SH-SY5Y (cell line): Measurements from ENCODE around the gene CRHR2.

Experiments used
- GATA2 ChIP-seq: IDR thresholded peaks from 2 replicates; pipeline ENCODE4 v1.6.1; 2011; ENCODE audit warnings: mild to moderate bottlenecking, low read depth, low read length
- GATA3 ChIP-seq: IDR thresholded peaks from 2 replicates; pipeline ENCODE4 v1.6.1; 2011; ENCODE audit warnings: low read depth, mild to moderate bottlenecking, low read length, moderate library complexity

Gene CRHR2

DNA sequence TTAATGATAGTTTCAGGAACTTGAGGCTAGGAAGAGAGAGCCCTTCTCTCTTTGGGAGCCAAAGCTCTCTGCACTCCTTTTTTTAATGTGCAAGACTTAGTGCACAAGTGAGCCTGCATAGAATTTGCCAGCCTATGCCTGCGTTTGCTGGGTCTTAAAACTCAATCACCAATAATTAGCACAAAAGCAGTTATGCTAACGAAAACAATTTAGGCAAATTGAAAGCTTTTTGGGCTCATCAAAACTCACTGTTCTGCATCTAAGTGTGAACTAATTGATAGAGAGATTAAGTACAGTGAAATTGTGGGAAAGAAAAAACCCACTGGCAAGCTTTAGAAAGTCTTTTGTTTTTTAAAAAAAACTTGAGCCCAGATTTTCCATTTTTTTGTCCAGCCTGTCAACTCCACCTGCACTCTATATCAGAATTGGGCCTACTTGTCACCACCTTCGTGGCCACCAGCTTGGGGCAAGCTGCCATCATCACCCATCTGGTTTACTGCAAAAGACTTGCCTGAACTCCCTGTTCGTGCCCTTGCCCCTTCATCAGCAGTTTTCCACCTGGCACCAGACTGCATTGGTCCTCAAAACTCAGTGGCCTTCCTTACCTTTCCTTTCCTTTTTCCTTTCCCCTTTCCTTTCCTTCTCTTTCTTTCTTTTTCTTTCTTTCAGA, 37.8 kb downstream of the CRHR2 start:
- TF ChIP-seq GATA2 = no peak
- TF ChIP-seq GATA3 = no peak

DNA sequence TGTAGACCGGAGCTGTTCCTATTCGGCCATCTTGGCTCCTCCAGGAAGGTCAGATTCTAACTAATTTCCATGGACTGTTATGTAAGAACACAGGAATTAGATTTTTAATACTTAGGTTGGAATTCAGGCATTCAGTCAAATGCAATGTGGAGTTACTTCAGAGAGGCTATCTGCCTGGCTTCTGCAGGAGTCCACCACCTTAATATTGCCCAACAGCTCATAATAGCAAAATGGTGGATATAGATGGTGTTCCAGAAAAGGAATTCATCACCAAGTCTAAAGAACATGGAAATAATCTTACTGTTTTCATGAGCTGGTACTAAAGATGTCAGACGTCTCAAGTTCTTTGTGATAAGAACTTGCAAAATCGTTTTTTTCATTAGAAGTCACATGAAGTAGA, 39.5 kb downstream of the CRHR2 start:
- TF ChIP-seq GATA2 = no peak
- TF ChIP-seq GATA3 = no peak

DNA sequence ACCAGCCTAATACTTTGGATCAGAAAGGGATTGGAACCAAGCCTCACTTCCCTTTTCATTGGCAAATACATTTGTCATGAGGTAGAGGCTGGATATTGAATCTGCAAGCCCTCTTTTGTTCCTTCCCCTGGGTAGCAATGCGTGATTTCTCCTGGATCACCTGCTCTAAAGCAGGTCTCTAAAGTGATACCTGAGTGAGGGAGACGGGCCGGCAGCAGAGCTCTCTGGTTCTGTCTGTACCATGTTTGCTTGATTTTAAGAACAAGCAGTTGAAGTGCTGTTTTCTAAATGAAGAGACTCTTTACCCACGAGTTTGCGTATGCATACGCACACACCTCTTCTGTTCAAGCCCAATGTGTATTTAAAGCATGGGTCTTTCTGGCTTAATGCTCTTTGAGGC, 46.5 kb downstream of the CRHR2 start:
- no peak for TF ChIP-seq GATA2
- no peak for TF ChIP-seq GATA3

DNA sequence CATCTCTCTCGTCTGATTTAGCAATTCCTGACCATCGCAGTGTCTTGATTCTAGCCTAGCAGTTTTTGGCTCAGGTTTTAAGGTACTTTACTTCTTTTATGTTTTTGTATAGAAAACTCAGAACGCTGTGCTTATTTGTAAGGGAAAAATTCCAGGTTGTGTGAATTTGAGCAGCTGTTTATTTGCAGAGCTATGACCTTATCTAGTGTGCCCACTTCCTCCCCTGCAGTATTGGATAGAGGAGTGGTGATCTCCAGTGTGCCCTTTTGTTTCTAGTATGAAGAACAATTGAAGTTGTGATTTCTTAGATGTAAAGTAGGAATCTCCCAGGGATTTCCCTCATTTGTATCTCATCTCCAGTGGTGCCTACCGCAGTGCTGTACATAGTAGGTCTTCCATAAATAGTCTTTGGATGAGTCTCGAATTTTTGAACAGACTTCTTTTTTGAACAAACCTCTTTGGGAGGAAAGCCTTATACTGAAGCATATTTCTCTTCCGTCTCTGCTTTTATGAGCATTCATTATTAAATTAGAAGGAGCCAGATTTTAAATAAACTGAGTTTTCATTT, 47.5 kb downstream of the CRHR2 start:
- no peak for TF ChIP-seq GATA2
- TF ChIP-seq GATA3 = no peak

DNA sequence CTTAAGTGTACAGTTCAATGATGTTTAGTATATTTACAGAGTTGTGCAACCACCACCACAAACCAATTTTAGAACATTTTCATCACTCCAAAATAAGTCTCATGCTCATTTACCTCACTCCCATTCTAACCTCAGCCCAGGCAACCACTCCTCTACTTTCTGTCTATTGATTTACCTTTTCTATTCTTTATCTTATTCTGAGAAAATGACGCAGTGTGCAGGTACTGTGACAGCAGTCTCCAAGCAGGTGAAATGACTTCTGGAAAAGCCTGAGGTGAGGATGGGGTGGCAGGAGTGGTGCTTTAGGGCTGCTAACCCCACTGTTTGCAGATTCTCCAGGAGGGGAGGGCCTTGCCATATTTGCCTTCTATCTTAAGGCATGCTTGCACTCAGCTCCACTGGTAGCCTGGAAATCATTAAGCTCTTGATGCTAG, 48.0 kb downstream of the CRHR2 start:
- TF ChIP-seq GATA3 = no peak
- no peak for TF ChIP-seq GATA2

DNA sequence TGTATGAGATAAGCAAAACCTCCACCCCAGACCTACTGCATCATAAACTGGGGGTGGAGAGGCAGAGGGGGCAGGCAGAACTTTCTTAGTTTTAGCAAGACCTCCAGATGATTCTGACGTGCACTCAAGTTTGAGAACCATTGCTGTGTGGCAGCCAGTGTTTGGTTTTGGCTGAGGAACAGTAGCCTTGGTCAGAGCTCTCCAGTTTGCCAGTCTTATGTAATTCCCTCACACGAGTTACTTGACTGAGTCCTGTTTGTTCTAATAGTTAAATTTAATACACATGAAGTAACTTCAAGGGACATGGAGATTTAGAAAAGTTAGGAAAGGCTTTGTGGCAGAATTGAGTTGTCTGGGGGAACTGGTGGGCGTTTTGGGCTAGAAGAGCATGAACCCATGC, 49.0 kb downstream of the CRHR2 start:
- TF ChIP-seq GATA2 = no peak
- no peak for TF ChIP-seq GATA3

DNA sequence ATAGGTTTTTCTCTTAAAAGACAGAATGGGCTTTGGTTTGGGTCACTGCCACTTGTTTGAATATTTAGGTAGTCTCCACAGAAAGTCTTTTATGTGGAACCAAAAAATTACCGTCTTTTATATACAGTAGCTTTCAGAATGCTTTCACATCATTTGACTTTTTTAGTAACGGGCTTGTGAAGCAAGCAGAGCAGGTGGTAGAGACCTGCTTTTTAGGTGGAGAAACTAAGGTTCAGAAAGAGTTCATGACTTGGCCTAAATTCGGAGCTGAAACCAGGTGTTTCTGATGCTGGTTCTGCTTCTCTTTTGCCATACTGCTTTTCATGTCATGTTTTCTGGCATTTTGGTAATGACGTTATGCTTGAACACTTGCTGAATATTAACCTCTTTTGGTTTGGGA, 51.3 kb downstream of the CRHR2 start:
- no peak for TF ChIP-seq GATA2
- no peak for TF ChIP-seq GATA3

DNA sequence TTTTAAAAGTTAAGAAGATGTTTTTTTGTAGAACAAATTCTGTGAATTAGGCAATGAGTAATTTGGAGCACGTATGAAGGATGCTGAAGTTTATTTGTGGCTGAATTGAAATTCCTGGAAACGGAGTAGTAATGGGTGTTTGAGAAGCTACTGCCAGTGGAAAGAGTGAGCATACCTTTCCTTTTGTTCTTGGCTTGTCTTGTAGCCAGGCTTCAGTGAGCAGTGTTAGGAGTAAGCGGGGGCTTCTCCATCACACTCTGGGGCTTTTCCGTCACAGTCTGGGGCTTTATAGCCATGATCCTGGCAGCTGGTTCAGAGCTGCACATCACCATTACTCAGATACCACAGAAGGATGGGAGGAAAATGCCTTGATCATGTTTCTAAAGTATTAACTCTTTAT, 55.2 kb downstream of the CRHR2 start:
- TF ChIP-seq GATA3 (no peak), GATA2 (no peak)

DNA sequence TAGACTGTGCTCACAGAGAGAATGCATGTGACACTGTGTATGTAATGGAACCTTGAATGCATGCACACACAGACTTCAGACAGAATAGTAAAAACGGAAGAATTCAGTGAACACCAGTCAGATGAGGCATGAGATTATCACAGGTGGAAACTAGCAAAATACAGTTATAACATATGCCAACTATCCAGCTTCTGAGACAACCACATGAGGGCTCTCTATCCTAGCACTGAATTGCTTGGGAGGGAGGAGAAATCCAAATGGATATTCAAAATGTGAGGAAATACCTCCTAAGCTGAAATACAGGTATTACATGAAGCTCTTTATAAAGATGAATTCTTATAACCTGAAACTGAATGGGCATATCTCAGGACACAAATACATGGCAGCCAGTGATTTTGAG, 57.0 kb downstream of the CRHR2 start:
- no peak for TF ChIP-seq GATA3
- no peak for TF ChIP-seq GATA2

DNA sequence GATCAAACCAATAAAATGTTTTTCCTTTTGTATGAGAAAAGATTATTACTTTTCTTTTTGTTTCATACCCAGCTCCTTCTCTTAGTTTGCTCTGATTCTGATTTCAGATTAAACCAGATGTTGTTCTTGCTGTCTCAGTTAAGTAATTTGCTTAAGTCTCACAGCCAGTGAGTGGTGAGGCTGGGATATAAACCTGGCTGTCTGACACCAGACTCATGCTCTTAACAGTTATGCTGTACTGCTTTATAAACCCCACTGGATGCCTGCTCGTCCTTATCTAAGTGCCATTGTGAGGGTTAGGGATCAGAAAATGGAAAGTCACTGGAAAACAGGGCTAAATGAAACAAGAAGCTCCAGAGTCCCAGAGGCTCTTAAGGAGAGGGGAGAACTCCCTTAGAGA, 63.3 kb downstream of the CRHR2 start:
- TF ChIP-seq GATA3 (no peak), GATA2 (no peak)

DNA sequence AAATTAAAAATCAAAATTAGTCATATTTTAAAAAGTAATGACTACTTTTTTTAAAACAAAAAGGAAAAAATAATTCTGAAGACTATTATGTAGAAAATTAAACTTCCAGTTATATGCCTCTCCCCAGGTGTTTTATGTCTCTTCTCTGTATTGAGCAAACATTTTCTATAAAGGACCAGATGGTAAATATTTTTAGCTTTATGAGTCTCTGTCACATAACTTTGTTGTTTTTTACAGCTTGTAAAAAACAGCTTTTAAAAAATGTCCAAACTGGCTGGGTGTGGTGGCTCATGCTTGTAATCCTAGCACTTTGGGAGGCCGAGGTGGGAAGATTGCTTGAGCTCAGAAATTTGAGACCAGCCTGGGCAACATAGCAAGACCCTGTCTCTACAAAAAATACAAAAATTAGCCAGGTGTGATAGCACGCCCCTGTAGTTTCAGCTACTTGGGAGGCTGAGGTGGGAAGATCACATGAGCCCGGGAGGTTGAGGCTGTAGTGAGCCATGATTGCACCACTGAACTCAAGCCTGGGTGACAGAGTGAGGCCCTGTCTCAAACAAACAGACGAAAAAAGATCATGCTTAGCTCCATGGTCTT, 64.1 kb downstream of the CRHR2 start:
- no peak for TF ChIP-seq GATA3

DNA sequence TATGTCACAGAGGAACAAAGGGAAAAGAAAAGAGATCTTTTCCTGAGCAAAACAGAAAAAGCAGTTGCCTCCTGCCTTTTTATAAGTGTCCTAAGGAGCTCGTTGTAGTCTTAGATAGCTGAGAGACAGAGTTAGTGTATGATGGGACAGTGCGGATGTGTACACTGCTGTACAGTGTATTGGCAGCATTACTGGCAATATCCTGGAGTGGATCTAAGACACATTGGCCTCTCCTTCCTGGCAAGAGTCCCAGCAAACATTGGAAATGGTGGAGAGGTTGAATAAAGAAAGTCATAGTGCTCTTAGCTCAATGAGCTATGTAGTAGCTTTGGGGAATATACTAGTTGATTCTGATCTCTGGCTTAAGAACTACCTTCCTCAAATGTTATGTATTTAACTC, 64.9 kb downstream of the CRHR2 start:
- TF ChIP-seq GATA3 (no peak), GATA2 (no peak)

DNA sequence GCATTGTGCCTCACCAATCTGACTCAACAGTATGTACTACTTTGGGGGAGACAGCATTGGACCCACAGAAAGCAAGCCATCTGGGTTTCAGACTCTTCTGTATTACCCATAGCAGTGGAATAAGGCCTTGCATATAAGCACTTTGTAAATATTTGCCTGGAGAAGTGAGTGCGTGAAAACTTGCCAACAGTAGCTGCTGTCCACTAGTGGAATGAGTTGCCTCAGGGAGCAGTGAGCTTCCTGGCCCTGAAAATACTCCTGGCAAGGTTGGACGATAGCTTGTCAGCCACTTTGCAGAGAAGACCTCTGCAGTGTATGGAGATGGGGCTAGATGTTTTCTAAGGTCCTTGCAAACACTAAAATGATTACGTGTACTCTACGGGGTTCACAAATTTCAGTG, 65.9 kb downstream of the CRHR2 start:
- TF ChIP-seq GATA2 = no peak
- no peak for TF ChIP-seq GATA3

DNA sequence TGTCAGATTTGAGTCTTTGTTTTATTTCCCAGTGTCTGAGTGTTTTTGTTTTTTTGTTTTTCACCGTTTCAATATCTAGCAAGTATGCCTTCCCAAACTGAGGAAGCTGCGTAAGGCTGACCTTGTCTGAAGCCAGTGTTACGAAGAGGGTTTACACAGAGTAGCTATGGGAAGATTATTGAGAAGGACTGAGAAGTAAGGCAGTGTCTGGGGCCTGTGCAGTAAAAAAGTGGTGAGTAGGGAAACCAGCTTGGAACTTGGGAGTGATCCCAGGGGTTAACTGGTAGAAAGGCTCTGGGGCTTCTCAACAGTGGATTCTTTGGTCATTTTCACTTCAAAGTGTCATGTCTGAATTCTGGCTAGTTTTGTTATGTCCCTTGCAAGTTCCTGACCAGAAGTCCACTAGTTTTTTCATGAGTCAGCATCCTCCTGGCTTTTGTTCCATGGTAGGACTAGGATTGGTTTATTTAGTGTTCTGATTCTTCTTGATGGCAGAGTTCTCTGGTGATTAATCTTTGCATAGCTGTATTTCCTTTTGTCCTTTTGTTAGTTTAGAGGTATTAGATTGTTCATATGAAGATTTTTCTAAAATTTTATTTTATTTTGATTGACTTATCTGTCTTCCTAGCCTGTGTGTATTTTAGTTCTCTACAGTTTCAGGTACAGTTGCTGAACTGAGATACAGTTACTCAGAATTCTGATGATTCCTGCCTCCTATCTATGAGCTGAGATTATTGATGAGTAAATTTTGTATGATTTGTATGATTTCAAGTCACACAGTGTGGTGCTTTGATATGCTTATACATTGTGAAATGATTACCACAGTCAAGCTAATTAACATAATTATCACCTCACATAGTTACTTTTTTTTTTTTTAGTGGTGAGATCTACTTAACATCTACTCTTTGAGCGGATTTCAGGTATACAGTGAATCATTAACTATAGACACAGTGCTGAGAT, 68.6 kb downstream of the CRHR2 start:
- TF ChIP-seq GATA3 (no peak), GATA2 (no peak)

DNA sequence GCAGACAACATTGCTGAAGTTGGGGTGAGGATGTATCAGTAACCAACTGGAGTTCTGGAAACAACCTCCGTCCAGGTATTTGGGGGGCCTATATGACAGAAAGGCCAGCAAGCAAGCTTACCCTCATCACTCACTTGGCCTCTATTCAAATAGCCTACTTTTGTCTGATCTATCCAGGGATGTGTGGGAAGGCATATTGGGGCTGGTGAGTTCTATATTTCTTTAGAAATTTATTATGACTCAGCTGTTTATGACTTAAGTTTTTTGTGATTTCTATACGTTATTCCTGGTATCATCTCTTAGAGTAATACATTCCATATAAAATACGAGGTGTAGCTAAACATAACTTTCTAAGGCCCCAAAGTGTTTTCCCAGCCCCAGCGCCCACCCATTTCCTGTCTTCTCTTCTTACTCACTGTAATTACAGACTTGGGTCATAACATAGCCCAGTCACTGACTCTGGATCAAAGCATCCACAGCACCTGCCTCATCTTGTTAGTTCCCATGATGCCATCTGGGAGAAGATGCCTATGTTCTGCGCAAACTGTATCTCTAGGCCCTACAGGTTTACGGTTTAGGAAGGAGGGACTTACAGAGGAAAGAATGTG, 69.5 kb downstream of the CRHR2 start:
- TF ChIP-seq GATA3 (no peak), GATA2 (no peak)
